ENCODE measurements around the gene DHH. TPM values are rescaled to one million over a fixed set of nuclear protein-coding genes. Genes with fewer than 3 reads are reported as not detected.

The DHH gene
- total and polyA plus RNA-seq, 9 of the 15 experiments (the other 6 are each of a cell fraction or from before 2014, with no cell fraction given): 0.07 to 2.6 (median 0.54) TPM

DNA sequence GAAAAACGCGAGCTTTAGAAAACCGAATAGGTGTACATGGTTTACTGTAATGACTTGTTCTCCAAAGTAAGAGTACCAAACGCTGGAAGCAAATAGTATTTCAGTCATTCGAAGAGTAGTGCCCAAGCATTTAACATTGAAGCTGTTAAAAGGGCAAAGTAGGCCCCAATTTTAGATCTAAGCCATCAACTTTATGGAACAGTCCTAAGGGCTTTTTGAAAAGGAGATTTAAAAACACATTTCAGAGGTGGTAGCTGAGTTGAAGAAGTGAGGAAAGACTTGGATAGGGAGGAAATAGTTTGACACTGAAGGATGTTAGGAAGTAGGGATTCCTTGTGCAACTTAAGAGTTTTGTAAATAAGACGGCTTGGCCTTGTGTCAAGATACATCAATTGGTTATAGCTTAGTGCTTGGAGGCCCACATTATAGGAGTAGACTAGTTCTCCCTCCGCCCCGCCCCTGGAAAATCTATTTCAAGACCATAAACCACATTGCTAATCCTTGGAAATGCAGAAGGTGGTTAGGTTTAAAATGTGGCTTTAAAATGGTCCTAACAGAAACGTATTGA, 37.4 kb upstream of the DHH start (continued):
- TF ChIP-seq, protein P1, sequence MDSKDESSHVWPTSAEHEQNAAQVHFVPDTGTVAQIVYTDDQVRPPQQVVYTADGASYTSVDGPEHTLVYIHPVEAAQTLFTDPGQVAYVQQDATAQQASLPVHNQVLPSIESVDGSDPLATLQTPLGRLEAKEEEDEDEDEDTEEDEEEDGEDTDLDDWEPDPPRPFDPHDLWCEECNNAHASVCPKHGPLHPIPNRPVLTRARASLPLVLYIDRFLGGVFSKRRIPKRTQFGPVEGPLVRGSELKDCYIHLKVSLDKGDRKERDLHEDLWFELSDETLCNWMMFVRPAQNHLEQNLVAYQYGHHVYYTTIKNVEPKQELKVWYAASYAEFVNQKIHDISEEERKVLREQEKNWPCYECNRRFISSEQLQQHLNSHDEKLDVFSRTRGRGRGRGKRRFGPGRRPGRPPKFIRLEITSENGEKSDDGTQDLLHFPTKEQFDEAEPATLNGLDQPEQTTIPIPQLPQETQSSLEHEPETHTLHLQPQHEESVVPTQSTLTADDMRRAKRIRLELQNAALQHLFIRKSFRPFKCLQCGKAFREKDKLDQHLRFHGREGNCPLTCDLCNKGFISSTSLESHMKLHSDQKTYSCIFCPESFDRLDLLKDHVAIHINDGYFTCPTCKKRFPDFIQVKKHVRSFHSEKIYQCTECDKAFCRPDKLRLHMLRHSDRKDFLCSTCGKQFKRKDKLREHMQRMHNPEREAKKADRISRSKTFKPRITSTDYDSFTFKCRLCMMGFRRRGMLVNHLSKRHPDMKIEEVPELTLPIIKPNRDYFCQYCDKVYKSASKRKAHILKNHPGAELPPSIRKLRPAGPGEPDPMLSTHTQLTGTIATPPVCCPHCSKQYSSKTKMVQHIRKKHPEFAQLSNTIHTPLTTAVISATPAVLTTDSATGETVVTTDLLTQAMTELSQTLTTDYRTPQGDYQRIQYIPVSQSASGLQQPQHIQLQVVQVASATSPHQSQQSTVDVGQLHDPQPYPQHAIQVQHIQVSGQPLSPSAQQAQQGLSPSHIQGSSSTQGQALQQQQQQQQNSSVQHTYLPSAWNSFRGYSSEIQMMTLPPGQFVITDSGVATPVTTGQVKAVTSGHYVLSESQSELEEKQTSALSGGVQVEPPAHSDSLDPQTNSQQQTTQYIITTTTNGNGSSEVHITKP (IDR thresholded peaks at IDR 0.05; ENCODE audit: partially characterized antibody): peak; percentile 53
- TF ChIP-seq SMAD4 (CRISPR knock-in tag; conservative IDR thresholded peaks at IDR 0.05) (no peak), ZNF121 (CRISPR knock-in tag; conservative IDR thresholded peaks at IDR 0.05) (no peak), ZKSCAN3 (CRISPR knock-in tag; IDR thresholded peaks at IDR 0.05) (no peak), MLLT1 (IDR thresholded peaks at IDR 0.05) (0 out of 4 replicates have a peak, but pooled peaks of 1 of the 2 experiments have one; percentile 2), MEF2A (IDR thresholded peaks at IDR 0.05; ENCODE audit: control insufficient read depth, low read depth, low read length) (peak; percentile 80; the same call in 1 of the 2 replicates), ZNF551 (CRISPR knock-in tag; IDR thresholded peaks at IDR 0.05) (peak; percentile 5; the same call in 1 of the 2 replicates), TAF7 (tag; IDR thresholded peaks at IDR 0.05) (no peak), TFE3 (CRISPR knock-in tag; IDR thresholded peaks at IDR 0.05) (no peak), TEAD4 (IDR thresholded peaks at IDR 0.05; ENCODE audit: low read length) (no peak), TEAD4 (CRISPR knock-in tag; IDR thresholded peaks at IDR 0.05; ENCODE audit: borderline replicate concordance) (no peak)
